Stimulated activated naive CD8-positive, alpha-beta T cell treated with anti-CD3 and anti-CD28 coated beads, Interleukin-15, amount 100 ng/mL, for 72 hours (primary cell): Measurements from ENCODE around the gene RAB3IL1.

Source experiments
- ATAC-seq: fragments of 150-1000 bp; cut with Tn5 transposase; 2 replicates; pipeline ENCODE4 v1.10.0; 2021; ENCODE audit warnings: mild to moderate bottlenecking, moderate library complexity
- DNase-seq, 2 donors: peaks; one replicate each; pipeline ENCODE4 v3.0.0; 2021 to 2022
- H3K27ac Mint-ChIP-seq, 2 donors: one replicate each; pipeline ENCODE4 v1.8.0; 2022; ENCODE audit warnings: mild to moderate bottlenecking in 2 of 2, mixed read lengths in 2 of 2, moderate library complexity in 2 of 2
- H3K27me3 Mint-ChIP-seq: one replicate; pipeline ENCODE4 v1.8.0; 2022; ENCODE audit warnings: mixed read lengths
- H3K4me1 Mint-ChIP-seq: one replicate; pipeline ENCODE4 v1.8.0; 2022; ENCODE audit warnings: mild to moderate bottlenecking, mixed read lengths
- H3K4me3 Mint-ChIP-seq, 2 donors: one replicate each; pipeline ENCODE4 v1.8.0; 2022; ENCODE audit warnings: mild to moderate bottlenecking in 2 of 2, mixed read lengths in 2 of 2, moderate library complexity in 1 of 2
- H3K9me3 Mint-ChIP-seq, 2 donors: one replicate each; pipeline ENCODE4 v1.8.0; 2022; ENCODE audit warnings: mixed read lengths in 2 of 2

Gene RAB3IL1

DNA sequence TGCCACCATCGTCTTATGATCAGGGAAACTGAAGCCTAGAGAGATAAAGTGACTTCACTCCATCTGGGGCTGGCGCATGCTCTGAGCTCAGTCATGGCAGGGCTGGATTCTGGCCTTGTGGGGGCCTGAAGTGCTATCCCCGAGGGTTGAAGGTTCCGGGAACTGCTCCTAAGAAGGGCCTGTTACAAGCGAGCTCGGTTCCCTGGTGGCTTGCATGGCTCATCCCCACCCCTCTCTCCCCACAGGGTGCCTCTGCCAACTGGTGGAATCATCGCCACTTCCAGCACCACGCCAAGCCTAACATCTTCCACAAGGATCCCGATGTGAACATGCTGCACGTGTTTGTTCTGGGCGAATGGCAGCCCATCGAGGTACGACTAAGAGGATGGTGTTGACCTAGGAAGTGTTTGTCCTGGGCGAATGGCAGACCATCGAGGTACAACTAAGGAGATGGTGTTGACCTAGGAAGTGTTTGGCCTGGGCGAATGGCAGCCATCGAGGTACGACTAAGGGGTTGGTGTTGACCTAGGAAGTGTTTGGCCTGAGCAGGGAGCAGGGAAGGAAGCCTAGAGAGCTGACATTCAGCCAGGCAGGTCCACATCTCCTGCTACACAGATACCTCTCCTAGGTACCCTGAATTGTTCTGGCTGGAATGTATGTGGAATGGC lies 69.3 kb downstream of the RAB3IL1 start:
- Mint-ChIP-seq H3K27ac (no peak overlapping the region), H3K27me3 (no peaks in the 10 kb centered on the region), H3K4me3 (no peak overlapping the region), H3K9me3 (no peaks in the 10 kb centered on the region), H3K4me1 (no peaks in the 10 kb centered on the region)
- DNase-seq (no peak), ATAC-seq (no peak)
